Trophoblast cell (in vitro differentiated cells and primary cell): Measurements from ENCODE around the gene CCDC92.

Source experiments
- DNase-seq, 2 donors: peaks; one replicate each; pipeline ENCODE4 v3.0.0-alpha.2; 2016
- H2AFZ ChIP-seq: 2 replicates; pipeline ENCODE4 v1.6.1; 2013; ENCODE audit warnings: low read length, moderate library complexity, mild to moderate bottlenecking; ENCODE audit not compliant: insufficient read depth, poor library complexity
- H2AK5ac ChIP-seq: 2 replicates; pipeline ENCODE4 v1.6.1; 2013; ENCODE audit warnings: mild to moderate bottlenecking, low read length
- H2BK120ac ChIP-seq: 2 replicates; pipeline ENCODE4 v1.6.1; 2013; ENCODE audit warnings: low read length, mild to moderate bottlenecking, moderate library complexity; ENCODE audit not compliant: insufficient read depth, poor library complexity
- H2BK12ac ChIP-seq: 2 replicates; pipeline ENCODE4 v1.6.1; 2013; ENCODE audit warnings: mild to moderate bottlenecking, low read length, moderate library complexity
- H2BK5ac ChIP-seq: 2 replicates; pipeline ENCODE4 v1.6.1; 2013; ENCODE audit warnings: low read length, low read depth, moderate library complexity, mild to moderate bottlenecking; ENCODE audit not compliant: poor library complexity
- H3K14ac ChIP-seq: 2 replicates; pipeline ENCODE4 v1.6.1; 2013; ENCODE audit warnings: mild to moderate bottlenecking, low read length
- H3K18ac ChIP-seq: 2 replicates; pipeline ENCODE4 v1.6.1; 2013; ENCODE audit warnings: mild to moderate bottlenecking, low read length
- H3K23ac ChIP-seq: 2 replicates; pipeline ENCODE4 v1.6.1; 2013; ENCODE audit warnings: low read length
- H3K27ac ChIP-seq: 2 replicates; pipeline ENCODE4 v1.5.1; 2013; ENCODE audit warnings: low read depth, mild to moderate bottlenecking, inconsistent platforms, low read length, moderate library complexity
- H3K27me3 ChIP-seq: 2 replicates; pipeline ENCODE4 v1.6.1; 2013; ENCODE audit warnings: inconsistent platforms, mild to moderate bottlenecking, low read length, moderate library complexity; ENCODE audit not compliant: insufficient read depth
- H3K36me3 ChIP-seq, 2 experiments: 1 replicate in 1 of 2; 2 replicates in 1 of 2; pipeline ENCODE4 v1.6.1; 2013; ENCODE audit warnings: low read length in 2 of 2, mild to moderate bottlenecking in 2 of 2, moderate library complexity in 1 of 2; ENCODE audit not compliant: insufficient read depth in 2 of 2, control insufficient read depth in 1 of 2
- H3K4ac ChIP-seq: 2 replicates; pipeline ENCODE4 v1.6.1; 2013; ENCODE audit warnings: low read depth, mild to moderate bottlenecking, low read length, moderate library complexity
- H3K4me1 ChIP-seq, 2 experiments: 1 replicate in 1 of 2; 2 replicates in 1 of 2; pipeline ENCODE4 v1.6.1; 2013; ENCODE audit warnings: low read length in 2 of 2, mild to moderate bottlenecking in 2 of 2, moderate library complexity in 1 of 2; ENCODE audit not compliant: insufficient read depth in 2 of 2, control insufficient read depth in 1 of 2
- H3K4me2 ChIP-seq: 2 replicates; pipeline ENCODE4 v1.6.1; 2013; ENCODE audit warnings: inconsistent platforms, mild to moderate bottlenecking, low read length, moderate library complexity
- H3K4me3 ChIP-seq: 2 replicates; pipeline ENCODE4 v1.5.1; 2013; ENCODE audit warnings: mild to moderate bottlenecking, low read depth, low read length, inconsistent platforms
- H3K79me1 ChIP-seq: one replicate; pipeline ENCODE4 v1.6.1; 2013; ENCODE audit warnings: low read length
- H3K79me2 ChIP-seq: 2 replicates; pipeline ENCODE4 v1.6.1; 2013; ENCODE audit warnings: low read length, mild to moderate bottlenecking; ENCODE audit not compliant: control insufficient read depth, insufficient read depth, poor library complexity
- H3K9ac ChIP-seq: 2 replicates; pipeline ENCODE4 v1.6.1; 2013; ENCODE audit warnings: mild to moderate bottlenecking, low read length
- H3K9me3 ChIP-seq: 2 replicates; pipeline ENCODE4 v1.6.1; 2013; ENCODE audit warnings: low read depth, mild to moderate bottlenecking, control low read depth, inconsistent platforms, low read length; ENCODE audit not compliant: insufficient read depth
- H4K12ac ChIP-seq: 2 replicates; pipeline ENCODE4 v1.6.1; 2013; ENCODE audit warnings: low read depth, mild to moderate bottlenecking, low read length, moderate library complexity
- H4K8ac ChIP-seq: 2 replicates; pipeline ENCODE4 v1.6.1; 2013; ENCODE audit warnings: low read depth, mild to moderate bottlenecking, low read length, moderate library complexity
- H4K91ac ChIP-seq: one replicate; pipeline ENCODE4 v1.6.1; 2013; ENCODE audit warnings: low read depth, mild to moderate bottlenecking, low read length, moderate library complexity
- WGBS: extraction: QIAGEN DNeasy Blood & Tissue Kit; methylation state at CpG from one replicate; pipeline ENCODE4 v1.1.7; 2013; ENCODE audit warnings: missing lambda C conversion rate; ENCODE audit not compliant: insufficient read length, insufficient coverage; ENCODE audit errors: extremely low coverage; 5-methylcytosine and 5-hydroxymethylcytosine counted together

CCDC92 gene

DNA sequence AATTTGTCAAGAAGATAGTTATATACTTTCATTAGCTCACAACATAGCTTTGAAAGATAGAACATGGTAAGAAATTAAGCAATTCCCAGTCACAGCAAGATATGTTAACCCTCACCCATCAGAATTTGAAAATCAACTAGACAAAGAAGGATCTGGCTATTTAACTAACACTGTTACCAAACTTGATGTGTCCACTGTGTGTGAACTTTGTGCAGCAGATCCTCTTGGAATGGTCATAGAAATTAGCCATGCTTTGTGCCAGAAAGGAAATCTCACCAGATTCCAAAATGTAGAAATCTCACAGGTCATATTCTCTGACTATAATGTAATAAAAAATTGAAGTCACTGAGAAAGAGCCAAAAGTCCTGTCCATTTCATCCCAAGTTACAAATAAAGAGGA, 46.5 kb upstream of the CCDC92 start:
- Histone ChIP-seq H4K91ac (no peak overlapping the region), H3K27me3 (no peaks in the 10 kb centered on the region), H3K14ac (no peak overlapping the region), H4K12ac (no peak overlapping the region), H2AK5ac (no peak overlapping the region), H3K27ac (no peak overlapping the region), H3K36me3 (peaks cover 0 to 7% of the 10 kb centered on the region in 2 experiments), H3K18ac (no peak overlapping the region), H3K79me2 (no peaks in the 10 kb centered on the region), H2BK12ac (no peak overlapping the region), H2BK5ac (no peak overlapping the region), H4K8ac (no peak overlapping the region), H3K23ac (no peak overlapping the region), H3K4me1 (peaks cover 0 to 1% of the 10 kb centered on the region in 2 experiments), H2AFZ (no peak overlapping the region), H3K4ac (no peak overlapping the region), H2BK120ac (no peak overlapping the region), H3K9me3 (no peaks in the 10 kb centered on the region), H3K4me2 (no peak overlapping the region), H3K9ac (no peak overlapping the region), H3K79me1 (no peaks in the 10 kb centered on the region), H3K4me3 (no peak overlapping the region)
- no peak for DNase-seq

DNA sequence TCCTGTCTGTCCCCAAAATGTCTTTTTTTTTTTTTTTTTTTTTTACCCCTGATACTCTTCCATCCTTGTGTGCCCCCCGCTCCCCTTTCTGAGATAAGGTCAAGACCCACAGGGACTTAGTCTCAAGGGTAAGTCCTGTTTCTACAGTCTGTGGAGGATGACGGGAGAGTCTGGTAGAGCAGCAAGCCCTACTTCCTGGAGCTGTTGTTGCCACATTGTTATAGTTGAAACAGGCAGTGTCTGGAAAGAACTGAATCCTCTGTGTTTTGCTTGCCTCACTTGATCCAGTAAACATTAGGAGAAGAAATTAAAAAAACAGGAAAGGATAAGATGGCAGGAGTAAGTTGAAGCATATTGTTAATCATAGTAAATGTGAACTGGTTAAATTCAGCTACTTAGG, 45.9 kb upstream of the CCDC92 start:
- no peaks in the 10 kb centered on the region for H3K27me3 ChIP-seq
- H2BK5ac ChIP-seq: no peak overlapping the region
- H3K9me3 ChIP-seq: no peaks in the 10 kb centered on the region
- H3K4me1 ChIP-seq: no peaks in the 10 kb centered on the region
- no peak overlapping the region for H3K4me2 ChIP-seq
- no peak overlapping the region for H2BK120ac ChIP-seq
- no peaks in the 10 kb centered on the region for H3K79me2 ChIP-seq
- peaks cover 0 to 8% of the 10 kb centered on the region in 2 experiments for H3K36me3 ChIP-seq
- DNase-seq: no peak
- H2AFZ ChIP-seq: no peak overlapping the region
- no peak overlapping the region for H4K8ac ChIP-seq
- no CpG with 5 or more reads among the region's 2 CpGs for WGBS
- H2AK5ac ChIP-seq: no peak overlapping the region
- H4K91ac ChIP-seq: no peak overlapping the region
- H3K23ac ChIP-seq: no peak overlapping the region
- H3K14ac ChIP-seq: no peak overlapping the region
- no peak overlapping the region for H3K4ac ChIP-seq
- H3K27ac ChIP-seq: no peak overlapping the region
- no peak overlapping the region for H4K12ac ChIP-seq
- H2BK12ac ChIP-seq: no peak overlapping the region
- no peak overlapping the region for H3K9ac ChIP-seq
- no peaks in the 10 kb centered on the region for H3K79me1 ChIP-seq
- no peak overlapping the region for H3K18ac ChIP-seq
- no peak overlapping the region for H3K4me3 ChIP-seq

DNA sequence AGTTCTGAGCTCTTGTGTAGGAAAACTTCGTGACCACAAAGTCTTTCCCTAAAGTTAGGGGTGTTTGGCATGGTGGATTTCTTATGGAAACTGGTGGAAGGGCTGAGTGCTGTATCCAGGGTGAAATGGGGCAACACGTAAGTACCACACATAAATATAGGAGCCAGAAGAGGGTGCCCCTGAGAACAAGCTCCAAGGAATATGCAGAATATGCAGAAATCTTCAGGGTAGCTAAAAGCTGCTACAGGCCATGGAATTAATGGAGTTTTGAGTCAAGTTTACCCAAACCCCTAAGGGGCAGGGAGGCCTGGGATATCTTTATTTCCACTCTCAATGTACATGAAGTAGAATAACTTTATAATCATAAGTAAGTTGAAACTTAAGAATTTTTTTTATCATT, 44.4 kb upstream of the CCDC92 start:
- Histone ChIP-seq H4K8ac (no peak overlapping the region), H3K4me2 (no peak overlapping the region), H3K18ac (no peak overlapping the region)

GRCh38 chr12:124015494-124016461, 43.1 kb upstream of the CCDC92 start:
- WGBS: no CpG with 5 or more reads among the region's 13 CpGs
- Histone ChIP-seq H3K14ac (no peak overlapping the region), H4K8ac (no peak overlapping the region), H2BK12ac (no peak overlapping the region), H4K12ac (no peak overlapping the region), H3K4me3 (no peak overlapping the region), H3K27ac (no peak overlapping the region), H3K36me3 (peaks cover 9 to 24% of the 10 kb centered on the region in 2 experiments), H4K91ac (no peak overlapping the region), H3K4ac (no peak overlapping the region), H2BK120ac (no peak overlapping the region), H2BK5ac (no peak overlapping the region), H3K9me3 (no peaks in the 10 kb centered on the region), H3K4me2 (no peak overlapping the region), H3K4me1 (no peaks in the 10 kb centered on the region), H3K79me2 (no peaks in the 10 kb centered on the region), H3K23ac (no peak overlapping the region), H2AK5ac (no peak overlapping the region), H3K79me1 (no peaks in the 10 kb centered on the region), H3K9ac (no peak overlapping the region), H3K27me3 (no peaks in the 10 kb centered on the region), H2AFZ (no peak overlapping the region), H3K18ac (no peak overlapping the region)
- no peak for DNase-seq

More for the DNA sequence above, 44.4 kb upstream of the CCDC92 start:
- DNase-seq: no peak
- Histone ChIP-seq H3K9me3 (no peaks in the 10 kb centered on the region), H3K36me3 (peaks cover 6 to 18% of the 10 kb centered on the region in 2 experiments), H3K4ac (no peak overlapping the region), H2BK12ac (no peak overlapping the region), H3K4me1 (no peaks in the 10 kb centered on the region), H2BK120ac (no peak overlapping the region), H3K79me1 (no peaks in the 10 kb centered on the region), H3K79me2 (no peaks in the 10 kb centered on the region), H2BK5ac (no peak overlapping the region), H4K91ac (no peak overlapping the region), H3K23ac (no peak overlapping the region), H3K14ac (no peak overlapping the region), H3K4me3 (no peak overlapping the region), H2AFZ (no peak overlapping the region), H3K9ac (no peak overlapping the region), H2AK5ac (no peak overlapping the region), H4K12ac (no peak overlapping the region), H3K27me3 (no peaks in the 10 kb centered on the region), H3K27ac (no peak overlapping the region)
- WGBS: no CpG with 5 or more reads among the region's 2 CpGs
